Thymus (tissue), 11 donors: Measurements from ENCODE around the gene SLC34A1. TPM values are rescaled to one million over a fixed set of nuclear protein-coding genes. Genes with fewer than 3 reads are reported as not detected.
A peak's percentile ranks its signal among the peaks of the same experiment; 100 is the strongest.
"Not testable (repeated sequence)": the region's sequence is repeated elsewhere in the genome, so short reads cannot be mapped to it uniquely, and the experiment has no call there.

Experiments
- DNase-seq, 9 donors: peaks; one replicate each; pipeline ENCODE4 v3.0.0-alpha.2; 2013; ENCODE audit warnings: low spot score in 9 of 9, low read depth in 6 of 9, missing footprints in 1 of 9
- H3K27ac ChIP-seq, 2 donors: one replicate each; pipeline ENCODE4 v1.5.1; 2013; ENCODE audit warnings: control low read depth in 1 of 2, low read depth in 1 of 2, low read length in 1 of 2, mild to moderate bottlenecking in 1 of 2, moderate library complexity in 1 of 2
- H3K27me3 ChIP-seq, 2 donors: one replicate each; pipeline ENCODE4 v1.5.1; 2013; ENCODE audit warnings: low read length in 1 of 2; ENCODE audit not compliant: control insufficient read depth in 2 of 2, insufficient read depth in 1 of 2
- H3K36me3 ChIP-seq, 2 donors: one replicate each; pipeline ENCODE4 v1.5.1; 2013; ENCODE audit warnings: low read length in 1 of 2, mild to moderate bottlenecking in 1 of 2, moderate library complexity in 1 of 2; ENCODE audit not compliant: control insufficient read depth in 2 of 2, insufficient read depth in 2 of 2
- H3K4me1 ChIP-seq, 2 donors: one replicate each; pipeline ENCODE4 v1.5.1; 2013; ENCODE audit warnings: low read length in 2 of 2; ENCODE audit not compliant: control insufficient read depth in 2 of 2, insufficient read depth in 2 of 2
- H3K4me3 ChIP-seq, 2 donors: one replicate each; pipeline ENCODE4 v1.5.1; 2013; ENCODE audit warnings: low read length in 2 of 2, control low read depth in 1 of 2, mild to moderate bottlenecking in 1 of 2
- H3K9me3 ChIP-seq, 2 donors: one replicate each; pipeline ENCODE4 v1.5.1; 2013; ENCODE audit warnings: low read length in 1 of 2, mild to moderate bottlenecking in 1 of 2; ENCODE audit not compliant: control insufficient read depth in 2 of 2, insufficient read depth in 1 of 2
- WGBS: extraction: QIAGEN DNeasy Blood & Tissue Kit; methylation state at CpG from one replicate; pipeline ENCODE4 v1.1.7; 2013; 5-methylcytosine and 5-hydroxymethylcytosine counted together
- polyA plus RNA-seq: library from polyadenylated mRNA; stranded (reverse); fragments of 200-250 nt; gene quantifications from one replicate; pipeline ENCODE4 v1.2.3, GENCODE V29; 2013
- total RNA-seq: library from RNA; stranded (reverse); fragments of 120-200 nt; gene quantifications from one replicate; pipeline ENCODE4 v1.2.4, GENCODE V29; 2013
- donor health status: healthy.

Gene SLC34A1
- total and polyA plus RNA-seq, 2 donors, result 0.02 to 0.05 TPM

DNA sequence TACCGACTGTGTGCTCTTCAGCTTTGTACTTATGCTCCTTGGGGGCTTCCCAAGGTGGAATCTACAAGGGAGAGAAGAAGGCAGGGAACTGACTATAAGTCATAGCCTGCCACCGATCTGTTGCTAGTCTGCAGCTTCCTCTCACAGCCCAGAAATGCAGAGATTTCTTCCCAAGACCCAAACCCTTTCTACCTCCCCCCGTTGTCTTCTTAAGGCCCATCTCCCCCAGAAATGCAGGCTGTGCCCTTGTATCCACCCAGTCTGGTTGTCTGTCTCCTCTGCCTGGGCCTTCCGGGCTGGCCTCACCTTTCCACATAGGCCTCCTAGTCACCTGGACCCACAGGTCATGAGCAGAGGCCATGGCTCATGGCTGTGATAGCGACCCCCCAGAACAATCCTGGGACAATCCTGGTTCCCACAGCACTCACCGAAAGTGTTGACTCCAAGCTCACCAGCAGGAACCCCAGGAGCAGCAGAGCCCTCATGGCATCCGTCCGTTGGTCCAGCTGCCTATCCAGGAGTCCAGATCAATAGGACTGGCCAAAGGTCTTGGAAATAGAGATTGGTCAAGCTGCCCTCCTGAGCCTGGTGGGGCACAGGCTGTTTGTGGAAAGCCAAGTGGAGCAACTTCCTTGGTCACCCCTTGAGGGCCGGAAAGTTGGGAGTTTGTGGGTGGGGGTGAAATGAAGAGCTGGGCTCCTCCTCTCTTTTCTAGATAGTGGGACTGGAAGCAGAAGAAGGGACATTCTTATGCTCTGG lies 25.0 kb downstream of the SLC34A1 start, which contains the start of gene F12:
F12 (minus strand) TSS at position 522 of the 759 bp plus-strand sequence; CDS start at position 485, 37 bp downstream.
- 97% methylated on average over 9 of the region's 9 CpGs for WGBS

DNA sequence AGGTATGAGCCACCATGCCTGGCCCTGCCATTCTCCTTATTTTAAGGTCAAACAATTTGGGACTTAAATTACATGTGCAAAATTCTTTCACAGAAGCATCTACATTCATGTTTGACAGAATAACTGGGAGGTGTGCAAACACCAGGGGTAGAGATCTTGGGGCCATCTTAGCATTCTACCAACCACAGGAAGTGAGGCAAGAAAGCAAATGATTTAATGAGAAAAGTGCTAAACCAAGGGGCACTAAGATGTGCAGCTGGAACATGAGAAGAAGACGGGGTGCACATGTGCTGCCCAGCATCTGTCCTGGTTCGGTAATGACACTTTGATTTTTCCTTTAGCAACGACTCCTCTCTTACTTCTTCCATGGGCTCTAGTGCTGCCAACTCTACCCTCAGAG lies 26.3 kb downstream of the SLC34A1 start:
- Histone ChIP-seq H3K9me3 (no peaks in the 10 kb centered on the region), H3K4me3 (no peak overlapping the region), H3K27ac (no peak overlapping the region), H3K36me3 (no peaks in the 10 kb centered on the region), H3K4me1 (peaks cover 5 to 32% of the 10 kb centered on the region in 2 donors), H3K27me3 (peaks cover 0 to 5% of the 10 kb centered on the region in 2 donors)
- DNase-seq, result no peak
- 73% methylated on average over 3 of the region's 3 CpGs for WGBS

More for the DNA sequence above, 25.0 kb downstream of the SLC34A1 start, which contains the start of gene F12:
- Histone ChIP-seq H3K9me3 (peaks cover 0 to under 1% of the 10 kb centered on the region in 2 donors), H3K4me3 (no peak within 1 kb of the TSS), H3K36me3 (no peaks in the 10 kb centered on the region), H3K4me1 (peaks cover 11 to 37% of the 10 kb centered on the region in 2 donors), H3K27ac (no peak within 1 kb of the TSS), H3K27me3 (peaks cover 4 to 18% of the 10 kb centered on the region in 2 donors)
- no peak for DNase-seq

DNA sequence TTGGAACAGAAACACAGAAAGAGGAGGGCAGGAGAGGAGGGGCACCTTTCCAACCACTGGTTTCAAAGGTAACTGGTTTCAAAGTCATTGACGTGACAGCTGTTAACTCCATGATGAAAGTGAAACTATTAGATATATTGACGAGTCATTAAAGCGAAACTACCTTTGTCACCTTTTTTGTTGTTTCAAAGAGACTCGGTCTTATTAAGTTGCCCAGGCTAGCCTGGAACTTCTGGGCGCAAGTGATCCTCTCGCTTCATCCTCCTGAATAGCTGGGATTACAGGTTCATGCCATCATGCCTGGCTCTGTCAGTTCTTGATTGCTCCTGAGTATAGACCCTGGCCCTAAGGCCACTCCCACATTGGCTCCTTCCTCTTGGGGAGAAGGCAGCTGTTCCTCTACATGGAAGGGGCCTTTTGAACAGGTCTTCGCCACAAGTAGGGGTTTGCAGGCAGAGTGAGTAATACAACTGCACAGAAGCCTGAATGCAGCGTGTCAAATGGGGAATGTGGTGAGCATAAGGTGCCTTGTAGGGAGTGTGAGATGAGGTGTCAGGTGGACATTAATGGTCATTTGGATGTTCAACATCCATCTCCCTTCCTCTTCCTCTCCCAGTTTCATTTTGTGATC lies 28.5 kb downstream of the SLC34A1 start:
- no peaks in the 10 kb centered on the region for H3K27me3 ChIP-seq
- H3K27ac ChIP-seq, result no peak overlapping the region
- no peak overlapping the region for H3K4me3 ChIP-seq
- peak in 1 of 9 donors; percentile 33 for DNase-seq
- WGBS, result 72% methylated on average over 8 of the region's 8 CpGs
- no peaks in the 10 kb centered on the region for H3K36me3 ChIP-seq
- H3K9me3 ChIP-seq, result no peaks in the 10 kb centered on the region
- H3K4me1 ChIP-seq, result peaks cover 5 to 31% of the 10 kb centered on the region in 2 donors

DNA sequence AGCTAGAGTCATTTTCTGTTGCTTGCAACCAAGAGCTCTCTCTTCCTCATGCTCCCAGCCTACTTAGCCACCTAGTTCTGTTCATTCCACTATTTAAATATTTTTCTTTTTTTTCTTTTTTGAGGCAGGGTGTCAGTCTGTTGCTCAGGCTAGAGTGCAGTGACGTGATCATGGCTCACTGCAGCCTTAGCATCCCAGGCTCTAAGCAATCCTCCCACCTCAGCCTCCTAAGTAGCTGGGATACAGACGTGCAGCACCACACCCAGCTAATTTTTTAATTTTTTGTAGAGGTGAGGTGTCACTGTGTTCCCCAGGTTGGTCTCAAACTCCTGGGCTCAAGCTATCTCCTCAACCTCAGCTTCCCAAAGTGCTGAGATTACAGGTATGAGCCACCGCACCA lies 30.2 kb downstream of the SLC34A1 start:
- Histone ChIP-seq H3K27ac (no peak overlapping the region), H3K9me3 (no peaks in the 10 kb centered on the region), H3K36me3 (no peaks in the 10 kb centered on the region), H3K4me1 (peaks cover 5 to 31% of the 10 kb centered on the region in 2 donors), H3K4me3 (no peak overlapping the region), H3K27me3 (no peaks in the 10 kb centered on the region)
- DNase-seq, result no peak
- 99% methylated on average over 3 of the region's 3 CpGs for WGBS

DNA sequence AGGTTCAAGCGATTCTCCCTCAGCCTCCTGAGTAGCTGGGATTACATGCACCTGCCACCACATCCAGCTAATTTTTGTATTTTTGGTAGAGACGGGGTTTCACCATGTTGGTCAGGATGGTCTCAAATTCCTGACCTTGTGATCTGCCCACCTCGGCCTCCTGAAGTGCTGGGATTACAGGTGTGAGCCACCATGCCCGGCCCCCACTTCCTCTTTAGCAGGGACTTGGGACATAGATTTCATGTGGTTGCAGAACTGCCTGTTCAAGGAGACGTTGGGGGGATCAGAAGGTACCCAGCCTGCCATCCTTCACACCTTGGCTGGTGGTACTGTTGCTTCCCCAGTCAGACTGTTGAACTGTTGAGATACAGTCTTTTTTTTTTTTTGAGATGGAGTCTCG lies 32.8 kb downstream of the SLC34A1 start:
- peaks cover 5 to 24% of the 10 kb centered on the region in 2 donors for H3K4me1 ChIP-seq
- not testable (repeated sequence) for H3K36me3 ChIP-seq

DNA sequence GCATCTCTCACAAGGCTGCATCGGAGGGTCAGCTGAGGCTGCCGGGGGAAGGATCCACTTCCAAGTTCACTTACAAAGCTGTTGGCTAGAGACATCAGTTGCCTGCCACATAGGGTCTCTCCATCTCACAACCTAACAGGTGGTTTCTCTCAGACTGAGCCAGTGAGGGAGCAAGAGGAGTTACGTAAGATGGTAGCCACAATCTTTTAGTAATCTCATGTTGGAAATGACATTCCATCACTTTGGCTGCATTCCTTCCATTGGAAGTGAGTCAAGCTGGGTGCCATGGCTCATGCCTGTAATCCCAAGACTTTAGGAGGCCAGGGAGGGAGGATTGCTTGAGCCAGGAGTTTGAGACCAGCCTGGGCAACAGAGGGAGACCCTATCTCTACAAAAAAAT lies 34.8 kb downstream of the SLC34A1 start:
- H3K27me3 ChIP-seq, result no peaks in the 10 kb centered on the region
- WGBS, result over 99% methylated on average over 3 of the region's 3 CpGs
- H3K4me1 ChIP-seq, result peaks cover 0 to 11% of the 10 kb centered on the region in 2 donors
- no peak for DNase-seq
- H3K36me3 ChIP-seq, result no peaks in the 10 kb centered on the region
- no peak overlapping the region for H3K27ac ChIP-seq
- no peak overlapping the region for H3K4me3 ChIP-seq
- no peaks in the 10 kb centered on the region for H3K9me3 ChIP-seq

More for the DNA sequence above, 32.8 kb downstream of the SLC34A1 start:
- H3K4me3 ChIP-seq, H3K9me3 ChIP-seq, H3K27ac ChIP-seq, H3K27me3 ChIP-seq, DNase-seq: not testable (repeated sequence)
- WGBS, result 68% methylated on average over 6 of the region's 6 CpGs

DNA sequence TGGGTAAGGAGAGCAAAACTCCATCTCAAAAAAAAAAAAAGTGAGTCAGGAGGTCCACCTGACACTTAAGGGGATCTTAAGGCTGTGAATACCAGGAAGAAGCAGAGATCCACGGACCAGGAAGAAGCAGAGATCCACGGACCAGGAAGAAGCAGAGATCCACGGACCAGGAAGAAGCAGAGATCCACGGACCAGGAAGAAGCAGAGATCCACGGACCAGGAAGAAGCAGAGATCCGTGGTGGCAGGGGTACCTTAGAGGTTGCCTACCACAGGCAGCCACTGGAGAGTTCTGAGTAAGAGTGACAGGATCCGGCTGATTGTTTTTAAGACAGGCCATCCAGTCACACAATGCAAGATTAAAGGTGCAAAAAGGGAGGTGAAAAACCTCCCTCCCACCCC lies 36.2 kb downstream of the SLC34A1 start:
- WGBS, result 95% methylated on average over 7 of the region's 7 CpGs
- H3K4me1 ChIP-seq, result not testable (repeated sequence)

DNA sequence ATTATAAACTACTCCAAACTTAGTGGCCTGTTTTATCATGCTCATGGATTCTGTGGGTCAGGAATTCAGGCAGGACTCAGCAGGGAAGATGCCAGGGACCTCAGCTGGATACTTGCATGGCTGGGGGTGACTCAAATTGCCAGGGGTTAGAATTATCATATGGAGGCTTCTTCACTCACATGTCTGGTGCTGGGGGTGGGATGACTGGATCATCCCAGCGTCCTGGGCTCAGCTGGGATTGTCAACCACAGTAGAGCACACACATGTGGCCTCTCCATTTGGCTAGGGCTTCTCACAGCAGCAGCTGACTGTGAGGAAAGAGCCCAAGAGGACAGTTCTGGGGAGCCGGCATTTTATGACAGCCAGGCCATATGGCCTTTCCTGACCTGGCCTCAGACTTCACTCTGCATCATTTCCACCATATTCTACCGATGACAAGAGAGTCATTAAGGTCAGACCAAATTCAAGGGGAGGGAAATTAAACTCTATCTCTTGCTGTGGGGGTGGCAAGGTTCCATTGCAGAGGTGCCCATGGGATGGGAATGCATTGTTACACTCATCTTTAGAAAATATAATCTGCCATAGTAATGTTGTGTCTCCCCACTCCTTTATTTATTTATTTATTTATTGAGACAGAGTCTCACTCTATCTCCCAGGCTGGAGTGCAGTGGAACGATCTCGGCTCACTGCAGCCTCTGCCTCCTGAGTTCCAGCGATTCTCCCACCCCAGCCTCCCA lies 37.0 kb downstream of the SLC34A1 start:
- H3K27ac ChIP-seq, result no peak overlapping the region
- WGBS, result 96% methylated on average over 6 of the region's 6 CpGs
- H3K36me3 ChIP-seq, result no peaks in the 10 kb centered on the region

More for the DNA sequence above, 36.2 kb downstream of the SLC34A1 start:
- H3K4me3 ChIP-seq, H3K9me3 ChIP-seq, H3K27ac ChIP-seq, H3K36me3 ChIP-seq, DNase-seq, H3K27me3 ChIP-seq: not testable (repeated sequence)

DNA sequence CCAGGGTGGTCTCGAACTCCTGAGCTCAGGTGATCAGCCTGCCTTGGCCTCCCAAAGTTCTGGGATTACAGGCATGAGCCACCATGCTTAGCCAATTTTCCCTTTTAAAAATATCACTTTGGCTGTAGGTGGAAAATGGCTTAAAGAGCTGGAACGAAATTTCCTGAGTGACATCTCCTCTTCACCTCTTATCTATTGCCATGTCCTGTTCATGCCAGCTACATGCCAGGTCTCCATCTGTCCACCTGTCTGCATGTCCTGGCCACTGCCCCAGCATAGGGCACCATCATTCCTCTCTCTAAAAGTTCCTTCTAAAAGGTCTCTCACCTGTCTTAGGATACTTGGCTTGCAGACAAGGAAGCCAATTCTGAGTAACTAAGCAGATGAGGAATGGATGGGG lies 39.4 kb downstream of the SLC34A1 start:
- Histone ChIP-seq H3K4me3 (no peak overlapping the region), H3K27me3 (no peaks in the 10 kb centered on the region), H3K4me1 (peaks cover 17 to 29% of the 10 kb centered on the region in 2 donors), H3K36me3 (peaks cover 0 to 6% of the 10 kb centered on the region in 2 donors), H3K9me3 (no peaks in the 10 kb centered on the region), H3K27ac (no peak overlapping the region)
- DNase-seq, result no peak
- WGBS, result 95% methylated on average over 2 of the region's 2 CpGs

More for the DNA sequence above, 37.0 kb downstream of the SLC34A1 start:
- no peaks in the 10 kb centered on the region for H3K9me3 ChIP-seq
- no peak for DNase-seq
- peaks cover 7 to 15% of the 10 kb centered on the region in 2 donors for H3K4me1 ChIP-seq
- H3K27me3 ChIP-seq, result no peaks in the 10 kb centered on the region
- H3K4me3 ChIP-seq, result no peak overlapping the region
